Activated CD4-positive, alpha-beta T cell treated with anti-CD3 and anti-CD28 coated beads, Interleukin-2, Interleukin-6, amounts not matched to agents 100 ng/mL and 50 ng/mL, durations not matched to agents 16 hours and 8 hours (primary cell): ENCODE results near the gene TTC23L.
"Not testable (repeated sequence)": the region's sequence is repeated elsewhere in the genome, so short reads cannot be mapped to it uniquely, and the experiment has no call there.

Experiments used
- DNase-seq: peaks from one replicate; pipeline ENCODE4 v3.0.0-alpha.2; 2020

Gene TTC23L, protein sequence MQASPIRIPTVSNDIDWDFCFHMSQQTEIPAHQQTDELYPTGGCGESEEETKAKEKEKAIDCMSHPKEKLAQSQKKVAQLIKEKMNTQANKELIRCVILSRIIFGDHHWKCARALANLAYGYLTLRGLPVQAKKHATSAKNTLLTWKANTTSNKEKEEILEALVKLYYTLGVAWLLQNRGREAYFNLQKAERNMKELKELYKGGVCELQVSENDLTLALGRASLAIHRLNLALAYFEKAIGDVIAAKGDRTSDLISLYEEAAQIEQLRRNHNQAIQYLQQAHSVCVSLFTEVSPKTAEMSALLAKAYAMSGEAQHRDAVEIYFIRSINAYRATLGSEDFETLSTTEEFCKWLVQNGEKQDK

DNA sequence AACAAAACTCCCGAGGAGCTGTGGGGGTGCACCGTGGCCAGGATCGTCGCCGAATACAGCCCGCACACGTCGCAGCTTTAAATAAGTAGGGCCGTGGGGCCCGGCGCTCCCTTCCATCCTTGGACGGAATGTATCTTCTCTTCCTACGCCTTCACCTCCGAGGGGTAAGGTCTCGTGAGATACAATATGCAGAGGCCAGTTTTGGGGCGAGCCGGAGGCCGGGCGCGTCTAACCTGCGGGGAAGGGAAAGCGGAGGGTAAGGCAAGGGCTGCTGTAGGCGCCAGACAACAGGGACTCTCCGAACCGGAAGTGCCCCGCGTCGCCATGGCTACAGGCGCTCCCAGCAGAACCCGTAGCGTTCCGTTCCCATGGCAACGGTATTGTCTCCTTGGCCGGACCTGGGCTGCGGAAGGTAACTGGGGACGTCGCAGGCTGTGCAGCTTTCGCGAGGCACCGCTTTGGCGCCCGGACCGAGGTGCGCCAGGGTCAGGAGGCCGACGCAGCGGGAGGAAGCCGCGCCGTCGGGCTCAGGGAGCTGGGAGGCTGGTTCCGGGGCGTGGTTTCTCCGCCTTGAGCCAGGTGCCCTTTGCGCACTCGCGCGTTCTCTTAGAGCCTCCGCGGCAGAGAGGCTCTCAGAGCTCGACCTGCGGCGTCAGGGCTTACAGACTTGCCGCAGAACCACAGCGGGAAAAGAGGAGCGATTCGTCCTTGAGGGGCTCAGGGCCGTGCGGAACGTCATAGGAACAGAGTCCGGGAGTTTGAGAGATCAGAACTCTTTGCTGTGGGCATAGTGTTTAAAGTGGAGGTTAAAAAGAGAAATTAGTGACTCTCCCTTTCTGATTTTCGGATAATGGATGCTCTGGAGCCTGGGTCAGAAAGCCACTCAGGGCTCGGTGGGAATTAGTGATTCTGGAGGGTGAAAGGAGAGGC lies at the start of gene TTC23L:
TSS of gene TTC23L (plus strand) at position 380 of the 930 bp plus-strand sequence. CDS start 1,508 bp downstream, outside the sequence.
- peak; percentile 92 for DNase-seq

DNA sequence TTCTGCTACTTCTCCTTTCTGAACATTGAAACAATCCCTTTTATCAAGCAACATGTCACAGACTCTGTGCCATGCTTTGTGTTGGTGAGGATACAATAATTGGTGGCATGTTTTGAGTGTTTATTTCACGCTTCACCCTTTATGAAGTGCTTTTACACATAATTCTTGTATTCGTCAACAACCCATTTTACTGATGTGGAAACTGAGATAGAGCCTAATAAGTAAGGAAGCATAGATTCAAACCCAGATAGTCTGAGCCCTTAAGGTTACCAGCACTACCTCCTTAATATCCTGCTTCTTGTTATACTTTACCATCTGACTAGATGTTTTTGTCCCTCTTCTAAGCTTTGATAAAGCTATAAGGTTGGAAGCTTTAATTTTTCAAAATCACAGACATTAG lies 49.3 kb upstream of the TTC23L start:
- DNase-seq, result no peak

DNA sequence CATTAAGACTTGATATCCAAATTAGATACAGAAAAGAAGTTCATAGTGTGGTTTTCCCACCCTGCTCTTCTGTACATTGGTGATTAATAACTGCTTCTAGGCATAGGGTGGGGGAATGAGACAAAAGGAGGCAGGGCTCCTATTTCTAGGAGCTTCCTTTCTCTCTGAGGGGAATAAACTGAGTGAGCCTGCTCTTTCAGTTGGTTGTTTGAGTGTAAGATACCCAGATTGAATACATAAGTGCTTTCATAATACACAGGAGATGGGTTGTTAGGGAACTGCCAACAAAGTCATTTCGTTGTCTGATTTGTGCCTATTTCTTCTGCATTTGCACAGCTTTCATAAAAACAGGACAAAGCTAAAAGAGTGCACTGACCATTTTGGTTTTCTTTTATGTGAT lies 48.9 kb upstream of the TTC23L start:
- no peak for DNase-seq

DNA sequence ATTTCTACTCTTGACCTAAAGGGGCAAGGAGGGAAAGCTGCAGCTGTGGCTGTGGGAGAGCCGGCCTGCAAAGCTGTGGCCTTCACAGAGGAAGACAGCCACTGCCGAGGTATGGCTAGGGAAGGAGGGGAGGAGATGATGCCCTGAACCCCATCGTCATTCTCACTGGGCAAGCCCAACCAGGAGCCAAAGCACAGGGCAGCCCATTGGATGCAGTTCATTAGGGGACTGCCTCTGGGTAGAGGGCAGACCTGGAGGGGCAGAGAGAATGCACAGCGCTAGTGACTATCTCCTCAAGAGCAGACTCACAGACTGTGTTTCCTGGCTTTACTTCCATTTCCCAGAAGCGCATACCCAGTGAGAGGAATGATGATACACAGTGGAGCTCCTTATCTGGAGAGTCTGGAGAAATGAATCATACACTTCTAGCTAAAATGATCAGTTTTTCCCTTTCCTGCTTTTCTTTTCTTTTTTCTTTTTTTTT lies 47.2 kb upstream of the TTC23L start:
- DNase-seq, result no peak

DNA sequence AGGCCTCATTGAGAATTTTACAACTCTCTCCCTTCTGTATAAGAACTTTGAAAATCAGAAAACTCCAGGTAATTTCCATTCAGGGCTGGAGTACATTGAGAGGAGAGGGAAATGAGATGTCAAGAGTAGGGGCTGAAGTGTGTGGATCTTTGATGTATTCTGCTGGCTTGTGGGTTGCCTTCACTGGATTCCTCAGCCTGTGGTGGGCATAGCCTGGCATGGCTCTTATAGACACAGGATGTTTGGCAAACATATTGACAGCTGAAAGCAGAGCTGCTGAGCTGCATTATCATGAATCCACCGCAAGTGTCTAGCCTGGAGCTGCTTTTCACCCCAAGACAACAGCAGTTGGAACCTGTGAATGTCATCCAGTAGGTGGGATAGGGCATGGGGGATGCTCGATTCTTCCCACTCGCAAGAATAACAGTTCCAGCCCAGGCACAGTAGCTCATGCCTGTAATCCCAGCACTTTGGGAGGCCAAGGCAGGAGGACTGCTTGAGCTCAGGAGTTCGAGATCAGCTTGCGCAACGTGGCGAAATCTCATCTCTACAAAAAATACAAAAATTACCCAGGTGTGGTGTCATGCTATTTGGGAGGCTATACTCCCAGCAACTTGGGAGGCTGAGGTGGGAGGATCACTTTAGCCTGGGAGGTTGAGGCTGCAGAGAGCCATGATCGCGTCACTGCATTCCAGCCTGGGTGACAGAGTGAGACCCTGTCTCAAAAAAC lies 36.0 kb upstream of the TTC23L start:
- DNase-seq, result no peak

DNA sequence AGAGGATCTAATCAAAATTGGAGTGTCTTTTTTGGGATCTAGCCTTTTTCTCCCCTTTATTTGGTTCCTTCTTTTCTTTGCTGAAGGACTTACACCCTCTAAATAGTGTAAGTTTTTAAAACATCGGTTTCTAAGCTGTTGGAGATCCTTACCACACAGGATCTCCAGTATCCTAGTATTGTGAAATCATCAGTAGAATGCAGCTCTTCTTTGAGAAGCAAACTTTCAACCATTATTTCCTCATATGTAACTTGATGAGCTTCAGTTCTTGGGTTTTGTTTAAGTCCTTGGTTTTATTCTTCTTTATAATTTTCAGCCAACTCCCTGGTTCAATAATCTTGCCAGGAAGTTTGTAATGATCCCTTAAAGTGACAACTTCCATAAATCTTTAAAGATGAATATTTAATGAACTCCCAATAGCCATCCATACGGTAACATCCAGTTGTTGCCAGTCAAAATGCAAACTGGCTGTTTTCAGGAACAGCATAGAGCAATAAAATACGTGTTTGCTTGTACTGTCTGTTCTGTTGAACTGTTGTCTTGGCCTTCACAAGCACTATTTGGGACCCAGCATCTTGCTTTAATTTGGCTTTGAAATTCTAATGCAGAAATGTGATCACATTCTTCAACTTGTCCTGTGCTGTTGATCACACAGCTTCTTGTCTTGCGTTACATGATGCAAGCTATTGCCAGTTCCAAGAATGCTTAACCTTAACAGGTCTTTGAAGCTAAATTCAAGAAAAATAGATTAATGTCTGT lies 34.8 kb upstream of the TTC23L start:
- DNase-seq, result no peak

DNA sequence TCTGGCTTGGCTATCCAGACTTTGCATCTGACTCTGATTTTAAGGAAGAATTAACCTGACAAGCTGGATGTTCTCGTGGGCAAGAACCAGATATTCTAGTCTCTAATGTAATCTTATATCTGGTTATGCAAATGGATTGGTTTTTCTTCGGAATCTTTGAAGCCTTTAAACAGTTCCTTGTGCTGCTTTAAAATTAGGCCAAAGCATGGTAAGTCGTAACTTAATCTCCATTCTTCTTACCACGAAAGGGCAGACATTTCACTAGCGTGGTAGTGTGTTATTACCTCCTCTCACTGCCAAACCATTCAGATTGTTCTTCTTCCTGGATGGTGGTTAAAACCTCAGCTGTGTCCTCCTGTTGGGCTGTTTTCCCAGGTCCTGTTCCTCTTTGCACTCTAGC lies 34.1 kb upstream of the TTC23L start:
- DNase-seq, result no peak

DNA sequence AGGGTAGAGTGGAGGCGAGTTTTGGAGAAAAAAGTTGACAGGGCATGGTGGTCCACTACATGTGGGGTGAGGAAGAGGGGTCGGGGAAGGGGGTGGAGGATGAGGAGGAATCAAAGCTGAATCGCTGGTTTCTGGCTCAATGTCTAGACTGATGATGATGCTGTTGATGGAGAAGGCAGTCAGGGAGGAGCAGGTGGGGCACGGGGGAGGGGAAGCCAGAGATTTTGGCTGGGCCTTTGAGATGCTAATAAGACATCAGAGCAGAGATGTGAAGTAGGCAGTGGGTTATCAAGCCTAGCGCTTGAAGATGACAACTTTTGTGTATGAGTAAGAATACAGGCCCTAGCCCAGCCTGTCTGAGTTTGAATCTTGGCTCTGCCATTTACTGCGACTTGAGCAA lies 32.4 kb upstream of the TTC23L start:
- no peak for DNase-seq

DNA sequence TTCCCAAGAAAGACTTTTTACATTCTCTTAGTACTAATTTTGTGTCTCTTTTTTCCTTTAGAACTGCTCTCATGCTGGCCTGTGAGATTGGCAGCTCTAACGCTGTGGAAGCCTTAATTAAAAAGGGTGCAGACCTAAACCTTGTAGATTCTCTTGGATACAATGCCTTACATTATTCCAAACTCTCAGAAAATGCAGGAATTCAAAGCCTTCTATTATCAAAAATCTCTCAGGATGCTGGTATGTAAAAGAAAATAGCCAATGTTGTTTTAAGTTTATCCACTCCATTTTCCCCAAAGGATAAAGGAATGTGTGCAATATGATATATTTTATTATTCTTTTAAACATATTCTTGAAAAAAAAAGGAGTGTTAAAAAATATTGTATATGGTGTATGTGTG lies 27.3 kb upstream of the TTC23L start:
- no peak for DNase-seq

DNA sequence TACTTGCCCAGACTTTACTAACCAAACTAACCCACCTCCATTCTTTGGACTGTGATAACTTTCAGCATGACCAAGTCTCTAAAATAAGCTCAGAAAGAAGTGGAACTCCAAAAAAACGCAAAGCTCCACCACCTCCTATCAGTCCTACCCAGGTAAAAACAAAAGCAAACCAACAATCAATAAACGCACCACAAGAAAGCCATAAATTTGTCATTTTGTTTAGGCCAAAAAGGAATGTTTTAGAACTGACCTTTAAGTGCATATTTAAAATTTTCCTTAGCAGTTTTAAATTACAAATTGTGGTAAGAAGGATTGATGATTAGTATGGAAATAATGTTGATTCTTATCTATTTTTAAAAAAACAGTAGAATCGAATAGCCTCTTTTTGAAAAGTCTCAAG lies 25.5 kb upstream of the TTC23L start:
- DNase-seq, result no peak

DNA sequence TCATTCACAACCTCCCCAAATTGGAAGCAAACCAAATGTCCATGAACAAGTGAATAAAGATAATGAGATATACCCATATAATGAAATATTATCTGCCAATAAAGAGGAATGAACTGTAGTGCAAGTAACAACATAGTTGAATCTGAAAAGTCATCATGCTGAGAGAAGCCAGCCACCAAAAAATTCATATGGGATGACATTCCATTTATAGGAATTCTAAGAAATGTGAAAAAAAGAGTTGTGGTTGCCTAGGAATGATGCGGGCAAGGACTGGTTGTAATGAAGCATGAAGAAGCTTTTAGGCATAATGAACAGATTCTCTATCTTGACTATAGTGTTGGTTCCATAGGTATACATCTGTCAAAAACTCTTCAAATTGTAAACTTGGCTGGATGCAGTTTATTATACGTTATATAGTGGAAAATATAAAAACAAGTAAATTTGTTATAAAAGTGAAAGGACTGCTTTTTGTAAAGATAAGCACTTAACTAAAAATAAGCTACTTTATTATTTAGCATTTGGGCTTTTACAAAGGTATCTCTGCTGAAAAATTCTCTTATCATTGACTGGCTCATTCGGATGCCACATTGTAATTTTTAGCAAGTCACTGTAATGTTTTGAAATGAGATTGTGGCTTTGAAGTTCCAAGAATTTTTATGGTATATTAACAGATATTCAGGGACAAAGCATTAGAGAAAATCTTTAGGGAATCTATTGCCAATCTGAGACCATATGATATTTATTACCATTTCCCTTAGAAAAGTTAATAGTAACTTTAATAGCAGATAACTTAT lies 21.2 kb upstream of the TTC23L start:
- no peak for DNase-seq

DNA sequence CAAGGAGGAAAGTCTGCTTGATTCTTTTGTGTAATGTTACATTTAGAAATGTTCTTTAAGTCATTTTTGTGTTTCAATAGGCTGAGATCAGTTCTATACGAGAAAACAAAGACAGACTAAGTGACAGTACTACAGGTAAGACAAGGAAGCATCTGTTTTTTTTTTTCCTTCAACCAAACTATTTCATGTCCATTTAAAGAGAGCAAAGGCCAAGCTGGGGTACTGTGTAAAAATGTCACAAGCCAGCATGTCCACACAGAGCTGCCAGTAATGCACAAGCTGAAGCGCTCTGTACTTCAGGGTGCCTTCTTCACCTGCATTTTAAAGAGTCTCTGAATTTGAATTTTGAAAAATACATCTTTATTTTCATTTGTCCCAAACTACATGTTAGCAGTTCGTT lies 20.2 kb upstream of the TTC23L start:
- DNase-seq, result no peak

DNA sequence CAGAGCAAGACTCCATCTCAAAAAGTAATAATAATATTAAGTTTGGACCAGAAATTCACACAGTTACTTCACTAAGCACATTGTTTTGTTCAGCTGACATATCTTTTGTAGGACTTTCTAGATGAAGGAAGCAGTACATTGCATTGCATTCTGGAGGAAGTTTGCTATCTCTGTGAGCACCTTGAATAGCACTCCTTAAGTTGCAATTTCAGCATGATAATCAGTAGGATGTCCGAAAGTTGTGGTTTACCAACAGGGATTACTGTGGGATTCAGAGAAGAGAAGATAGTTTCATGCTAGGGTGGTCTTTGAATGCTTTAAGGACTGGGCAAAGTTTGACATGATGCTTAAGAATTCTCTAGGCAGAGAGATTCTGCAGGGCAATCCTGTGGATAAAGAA lies 18.4 kb upstream of the TTC23L start:
- DNase-seq, result no peak

DNA sequence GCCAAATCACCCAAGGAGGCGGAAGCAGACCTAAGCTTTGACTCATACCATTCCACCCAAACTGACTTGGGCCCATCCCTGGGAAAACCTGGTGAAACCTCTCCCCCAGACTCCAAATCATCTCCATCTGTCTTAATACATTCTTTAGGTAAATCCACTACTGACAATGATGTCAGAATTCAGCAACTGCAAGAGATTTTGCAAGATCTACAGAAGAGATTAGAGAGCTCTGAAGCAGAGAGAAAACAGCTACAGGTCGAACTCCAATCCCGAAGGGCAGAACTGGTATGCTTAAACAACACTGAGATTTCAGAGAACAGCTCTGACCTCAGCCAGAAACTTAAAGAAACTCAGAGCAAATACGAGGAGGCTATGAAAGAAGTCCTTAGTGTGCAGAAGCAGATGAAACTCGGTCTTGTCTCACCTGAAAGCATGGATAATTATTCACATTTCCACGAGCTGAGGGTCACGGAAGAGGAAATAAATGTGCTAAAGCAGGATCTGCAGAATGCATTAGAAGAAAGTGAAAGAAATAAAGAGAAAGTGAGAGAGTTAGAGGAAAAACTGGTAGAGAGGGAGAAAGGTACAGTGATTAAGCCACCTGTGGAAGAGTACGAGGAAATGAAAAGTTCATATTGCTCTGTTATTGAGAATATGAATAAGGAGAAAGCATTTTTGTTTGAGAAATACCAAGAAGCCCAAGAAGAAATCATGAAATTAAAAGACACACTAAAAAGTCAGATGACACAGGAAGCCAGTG lies 15.8 kb upstream of the TTC23L start:
- DNase-seq, result no peak

DNA sequence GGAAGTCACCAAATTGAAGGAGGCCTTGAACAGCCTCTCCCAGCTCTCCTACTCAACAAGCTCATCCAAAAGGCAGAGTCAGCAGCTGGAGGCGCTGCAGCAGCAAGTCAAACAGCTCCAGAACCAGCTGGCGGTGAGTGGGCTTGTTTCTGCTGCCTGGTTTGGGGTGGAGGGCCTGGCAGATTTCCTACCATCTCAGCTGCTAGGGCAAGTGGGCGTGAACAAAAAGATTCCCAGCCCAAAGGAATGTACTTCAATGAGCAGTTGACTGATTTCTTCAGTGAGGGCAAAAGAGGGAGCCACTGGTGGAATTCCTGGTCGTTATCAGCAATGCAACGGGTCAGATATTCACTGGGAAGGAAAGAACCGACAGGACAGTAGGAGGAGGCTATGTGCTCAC lies 12.6 kb upstream of the TTC23L start:
- no peak for DNase-seq

DNA sequence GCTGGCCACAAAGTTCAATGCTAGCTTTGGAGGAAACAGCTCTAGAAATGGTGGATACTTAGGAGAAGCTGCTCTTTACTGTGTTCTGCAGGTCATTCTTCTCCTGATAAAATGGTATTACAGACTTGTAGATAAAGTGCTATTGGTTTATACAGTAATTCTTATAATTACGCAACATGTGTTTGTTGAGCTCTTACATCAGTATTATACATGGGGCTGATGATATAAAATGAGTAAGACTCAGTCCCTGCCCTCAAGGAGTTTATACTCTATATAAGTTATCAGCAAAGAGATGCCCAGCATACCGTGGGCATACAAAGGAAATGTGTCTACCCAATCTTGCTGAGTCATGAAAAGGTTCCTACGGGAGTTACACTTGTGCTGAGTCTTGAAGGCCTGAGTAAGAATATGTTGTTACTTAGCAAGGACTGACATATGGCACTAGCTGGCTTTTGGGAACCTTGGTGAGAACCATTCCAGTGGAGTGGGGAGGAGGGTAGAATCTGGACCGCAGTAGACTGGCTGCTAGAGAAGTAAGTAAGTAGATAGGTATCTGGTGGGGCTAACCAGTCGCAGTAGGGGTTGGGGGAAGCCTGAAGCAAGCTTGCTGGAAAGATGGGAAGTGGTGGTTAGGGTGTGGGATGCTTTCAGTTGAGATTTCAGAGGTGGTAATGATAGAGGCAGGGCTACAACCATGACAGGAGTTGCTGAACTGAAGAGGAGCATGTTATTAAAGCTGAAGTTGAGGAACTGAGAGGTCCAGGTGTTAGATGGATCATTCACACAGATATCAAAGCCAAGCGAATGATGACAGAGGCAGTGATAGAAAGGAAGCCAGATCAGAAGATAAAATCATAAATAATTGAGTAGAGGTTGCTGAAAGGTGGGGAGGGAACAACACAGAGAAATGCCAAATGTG lies 11.1 kb upstream of the TTC23L start:
- no peak for DNase-seq

DNA sequence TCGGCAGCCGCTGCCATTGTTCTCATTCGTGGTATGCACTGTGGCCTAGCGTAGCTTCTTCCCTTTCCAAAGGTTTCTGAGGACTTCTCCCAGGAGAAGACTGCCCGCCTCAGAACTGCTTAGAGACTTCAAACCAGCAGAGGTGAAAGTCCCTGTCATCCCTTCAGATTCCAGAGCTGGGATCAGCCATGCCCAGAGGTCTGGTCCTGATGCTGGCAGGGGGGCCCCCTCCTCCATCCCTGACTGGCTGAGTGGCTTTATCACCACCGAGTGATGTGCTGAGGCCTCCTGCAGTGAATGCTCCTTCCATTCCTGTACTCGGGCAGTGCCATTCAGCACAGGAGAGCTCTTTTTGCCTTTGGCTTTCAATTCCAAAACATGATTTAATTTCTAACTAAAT lies 8.1 kb upstream of the TTC23L start:
- DNase-seq, result not testable (repeated sequence)

DNA sequence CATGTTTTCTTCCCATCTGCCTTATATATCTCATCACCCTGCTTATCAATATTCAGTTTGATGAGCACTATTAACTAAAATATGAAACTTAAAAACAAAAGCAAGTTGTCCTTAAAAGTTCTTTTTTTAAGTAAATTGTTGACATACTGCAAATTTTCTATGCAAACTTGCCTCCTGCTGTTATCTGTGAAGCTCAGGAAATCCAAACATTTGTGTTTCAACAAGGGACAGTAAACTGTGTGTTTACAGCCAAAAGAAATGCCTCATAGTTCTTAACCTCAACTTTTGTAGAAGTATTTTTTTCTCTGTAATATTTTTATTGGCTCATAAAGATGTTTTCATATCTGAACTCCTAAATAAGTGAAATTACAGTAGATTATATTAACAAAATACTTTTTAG lies 7.7 kb upstream of the TTC23L start:
- no peak for DNase-seq

DNA sequence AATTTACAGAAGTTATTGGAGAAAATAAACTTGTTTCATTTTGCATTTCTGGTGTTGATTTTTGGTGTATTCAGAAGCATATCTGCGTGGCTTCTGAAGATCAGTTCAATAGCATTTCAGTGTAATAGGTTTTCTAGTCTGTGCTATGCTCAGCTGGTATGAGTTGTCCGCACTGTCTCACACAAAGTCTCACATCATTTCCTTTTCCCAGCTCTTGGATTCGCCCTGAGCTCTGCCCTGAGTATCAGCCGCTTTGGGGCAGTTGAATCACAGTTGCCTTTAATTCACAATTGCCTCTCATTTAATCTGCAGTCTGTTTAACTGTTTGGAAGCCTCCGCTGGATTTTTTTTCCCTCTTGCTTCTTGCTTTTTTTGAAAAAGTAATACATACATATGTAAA lies 6.4 kb upstream of the TTC23L start:
- DNase-seq, result no peak

DNA sequence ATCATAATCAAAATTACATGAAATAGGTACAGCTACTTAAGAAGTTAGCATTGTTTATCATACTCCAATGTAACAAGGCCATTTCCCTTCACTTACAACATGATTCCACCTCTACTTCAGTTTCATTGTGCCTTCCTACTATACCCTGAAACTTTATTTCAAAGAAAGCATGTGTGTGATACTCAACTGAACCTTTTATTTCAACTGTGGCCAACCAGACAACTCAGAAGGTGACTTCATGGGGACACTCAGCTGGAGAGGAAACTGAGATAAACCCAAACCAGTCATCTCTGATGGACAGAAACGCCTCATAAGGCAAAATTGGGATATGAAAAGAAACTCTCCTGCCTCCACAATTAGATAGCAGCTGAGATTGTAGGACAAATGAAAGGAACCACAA lies 5.9 kb upstream of the TTC23L start:
- peak; percentile 22 for DNase-seq
